Pancreas (tissue), 10 donors: Measurements from ENCODE around the gene TM9SF1. TPM values are rescaled to one million over a fixed set of nuclear protein-coding genes. Genes with fewer than 3 reads are reported as not detected.

Source experiments
- ATAC-seq, 4 donors: fragments of 200-7000 bp; cut with Tn5 transposase; one replicate each; pipeline versions ENCODE4 v1.8.0 to v1.9.1; 2020; ENCODE audit warnings: mild to moderate bottlenecking in 4 of 4, moderate library complexity in 4 of 4
- DNase-seq, 6 donors: peaks; one replicate each; pipeline ENCODE4 v3.0.0-alpha.2; 2020
- FAIRE-seq: peaks from 2 replicates; lab custom pipeline; 2012; peaks lifted over from hg19 to GRCh38; lab: Jason Lieb, UNC
- H3K27ac ChIP-seq, 4 donors: fragments of 200-600 bp; sonication (generic); 1 replicate in 3 of 4; 2 replicates in 1 of 4; pipeline versions ENCODE4 v1.5.0 to v1.8.0; 2020
- H3K27me3 ChIP-seq, 4 donors: fragments of 200-600 bp; one replicate each; pipeline ENCODE4 v1.8.0; 2021
- H3K36me3 ChIP-seq, 3 donors: fragments of 200-600 bp; sonication (generic) in 1 of 3; one replicate each; pipeline versions ENCODE4 v1.5.0 to v1.8.0; 2020 to 2021
- H3K4me1 ChIP-seq, 3 donors: fragments of 200-600 bp; one replicate each; pipeline ENCODE4 v1.8.0; 2021
- H3K4me3 ChIP-seq, 4 donors: fragments of 200-600 bp; sonication (generic) in 2 of 4; one replicate each; pipeline versions ENCODE4 v1.5.0 to v1.8.0; 2020 to 2021
- H3K9me3 ChIP-seq, 4 donors: fragments of 200-600 bp; one replicate each; pipeline ENCODE4 v1.8.0; 2021
- WGBS, 2 donors: extraction: QIAGEN DNeasy Blood & Tissue Kit; methylation state at CpG; one replicate each; pipeline ENCODE4 v1.1.7; 2013; 5-methylcytosine and 5-hydroxymethylcytosine counted together
- intact Hi-C, 3 donors: fragments of 100-400 bp; cut with DNase I; formaldehyde crosslinking; loops; one replicate each; pipeline versions ENCODE4 v1.11.1 to v1.14.2; 2022
- polyA plus RNA-seq, 2 donors: library from polyadenylated mRNA; stranded (reverse); fragments of 200-250 nt; gene quantifications; one replicate each; pipeline ENCODE4 v1.2.3, GENCODE V29; 2013
- total RNA-seq, 6 donors: library from RNA; stranded (reverse); fragmentation: NEBNext Ultra II Directional in 4 of 6; extraction: Animal tissue kit (Norgen Biotek cat#: 25700) in 4 of 6; gene quantifications; one replicate each; pipeline versions ENCODE4 v1.2.1 to v1.2.4, GENCODE V29; 2021 to 2023
- TF ChIP-seq, protein P1 (sequence below), 4 donors: fragments of 200-600 bp; sonication (generic) in 3 of 4; IDR thresholded peaks; one replicate each; pipeline versions ENCODE4 v1.5.0 to v1.8.0; 2021; ENCODE audit warnings: antibody characterized with exemption in 4 of 4
- donor health status: healthy with polysubstance abuse.
- donor health status: DM: no; HTN: no; CAD: no; lungs with moderate emphysema.
- donor health status: DM: no; HTN: no; CAD: no.
- donor health status: control.
- donor health status: control.
- donor health status: Bipolar disorder and iron deficiency.
- donor health status: DM: yes; HTN: yes; CAD: no.
- donor health status: DM: no; HTN: no; CAD: no.
- donor health status: DM: no; HTN: no; CAD: no.
- donor health status: DM: yes; HTN: yes; CAD: no.

Gene TM9SF1
- total and polyA plus RNA-seq, 8 donors = 20.5 to 46.8 (median 37.9) TPM

DNA sequence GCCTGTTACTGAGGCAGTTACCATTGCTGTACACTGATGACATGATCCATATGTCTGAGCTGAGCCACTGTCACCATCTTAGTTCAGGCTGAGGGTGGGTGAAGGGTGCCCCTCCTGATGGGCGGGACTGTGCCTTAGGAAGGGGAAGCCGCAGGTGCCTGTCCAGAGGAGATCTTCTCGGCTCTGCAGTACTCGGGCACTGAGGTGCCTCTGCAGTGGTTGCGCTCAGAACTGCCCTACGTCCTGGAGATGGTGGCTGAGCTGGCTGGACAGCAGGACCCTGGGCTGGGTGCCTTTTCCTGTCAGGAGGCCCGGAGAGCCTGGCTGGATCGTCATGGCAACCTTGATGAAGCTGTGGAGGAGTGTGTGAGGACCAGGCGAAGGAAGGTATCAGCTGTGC lies 44.2 kb downstream of the TM9SF1 start:
- DNase-seq (peak in 2 of 6 donors; percentile 40), ATAC-seq (no peak), FAIRE-seq (no peak)
- 85 to 86% methylated on average over 8 to 9 of the region's 9 CpGs for WGBS, 2 donors
- Histone ChIP-seq H3K36me3 (peaks cover 3 to 54% (median 35%) of the 10 kb centered on the region in 3 donors), H3K4me1 (peaks cover 0 to 7% (median 6%) of the 10 kb centered on the region in 3 donors), H3K9me3 (no peaks in the 10 kb centered on the region), H3K27ac (no peak overlapping the region), H3K27me3 (no peaks in the 10 kb centered on the region), H3K4me3 (no peak overlapping the region)
- TF ChIP-seq, protein P1, sequence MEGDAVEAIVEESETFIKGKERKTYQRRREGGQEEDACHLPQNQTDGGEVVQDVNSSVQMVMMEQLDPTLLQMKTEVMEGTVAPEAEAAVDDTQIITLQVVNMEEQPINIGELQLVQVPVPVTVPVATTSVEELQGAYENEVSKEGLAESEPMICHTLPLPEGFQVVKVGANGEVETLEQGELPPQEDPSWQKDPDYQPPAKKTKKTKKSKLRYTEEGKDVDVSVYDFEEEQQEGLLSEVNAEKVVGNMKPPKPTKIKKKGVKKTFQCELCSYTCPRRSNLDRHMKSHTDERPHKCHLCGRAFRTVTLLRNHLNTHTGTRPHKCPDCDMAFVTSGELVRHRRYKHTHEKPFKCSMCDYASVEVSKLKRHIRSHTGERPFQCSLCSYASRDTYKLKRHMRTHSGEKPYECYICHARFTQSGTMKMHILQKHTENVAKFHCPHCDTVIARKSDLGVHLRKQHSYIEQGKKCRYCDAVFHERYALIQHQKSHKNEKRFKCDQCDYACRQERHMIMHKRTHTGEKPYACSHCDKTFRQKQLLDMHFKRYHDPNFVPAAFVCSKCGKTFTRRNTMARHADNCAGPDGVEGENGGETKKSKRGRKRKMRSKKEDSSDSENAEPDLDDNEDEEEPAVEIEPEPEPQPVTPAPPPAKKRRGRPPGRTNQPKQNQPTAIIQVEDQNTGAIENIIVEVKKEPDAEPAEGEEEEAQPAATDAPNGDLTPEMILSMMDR (IDR thresholded peaks at IDR 0.05) = no peak
- intact Hi-C loops = no loop called here

DNA sequence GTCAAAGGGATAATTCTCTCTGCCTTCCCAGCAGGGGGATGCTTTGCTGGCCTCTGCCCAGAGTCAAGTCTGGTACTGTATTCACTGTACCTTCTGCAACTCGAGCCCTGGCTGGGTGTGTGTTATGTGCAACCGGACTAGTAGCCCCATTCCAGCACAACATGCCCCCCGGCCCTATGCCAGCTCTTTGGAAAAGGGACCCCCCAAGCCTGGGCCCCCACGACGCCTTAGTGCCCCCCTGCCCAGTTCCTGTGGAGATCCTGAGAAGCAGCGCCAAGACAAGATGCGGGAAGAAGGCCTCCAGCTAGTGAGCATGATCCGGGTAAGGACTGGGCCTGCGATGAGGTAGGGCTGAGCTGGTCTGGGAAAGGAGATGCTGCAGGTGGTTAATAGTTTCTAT lies 44.7 kb downstream of the TM9SF1 start:
- ATAC-seq (no peak), FAIRE-seq (no peak), DNase-seq (peak in 1 of 6 donors; percentile 60)
- H3K4me3 ChIP-seq = no peak overlapping the region
- intact Hi-C loops = no loop called here
- 87 to 91% methylated on average over 9 of the region's 9 CpGs for WGBS, 2 donors
- TF ChIP-seq, protein P1 (IDR thresholded peaks at IDR 0.05) = no peak
- no peak overlapping the region for H3K27ac ChIP-seq
- H3K9me3 ChIP-seq = no peaks in the 10 kb centered on the region
- H3K27me3 ChIP-seq = no peaks in the 10 kb centered on the region
- H3K36me3 ChIP-seq = peaks cover 3 to 50% (median 34%) of the 10 kb centered on the region in 3 donors
- H3K4me1 ChIP-seq = peaks cover 4 to 11% (median 10%) of the 10 kb centered on the region in 3 donors

DNA sequence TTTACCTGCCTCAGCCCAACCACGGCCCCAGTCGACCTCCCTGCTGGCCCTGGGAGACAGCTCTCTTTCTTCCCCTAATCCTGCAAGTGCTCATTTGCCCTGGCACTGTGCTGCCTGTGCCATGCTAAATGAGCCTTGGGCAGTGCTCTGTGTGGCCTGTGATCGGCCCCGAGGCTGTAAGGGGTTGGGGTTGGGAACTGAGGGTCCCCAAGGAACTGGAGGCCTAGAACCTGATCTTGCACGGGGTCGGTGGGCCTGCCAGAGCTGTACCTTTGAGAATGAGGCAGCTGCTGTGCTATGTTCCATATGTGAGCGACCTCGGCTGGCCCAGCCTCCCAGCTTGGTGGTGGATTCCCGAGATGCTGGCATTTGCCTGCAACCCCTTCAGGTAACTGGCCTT lies 45.2 kb downstream of the TM9SF1 start:
- Histone ChIP-seq H3K27me3 (no peaks in the 10 kb centered on the region), H3K4me3 (no peak overlapping the region), H3K27ac (no peak overlapping the region), H3K36me3 (peaks cover 0 to 45% (median 29%) of the 10 kb centered on the region in 3 donors), H3K9me3 (no peaks in the 10 kb centered on the region), H3K4me1 (peaks cover 8 to 16% (median 14%) of the 10 kb centered on the region in 3 donors)
- DNase-seq = peak in 1 of 6 donors; percentile 59
- 83 to 87% methylated on average over 9 of the region's 9 CpGs for WGBS, 2 donors
- FAIRE-seq = no peak
- TF ChIP-seq, protein P1 (IDR thresholded peaks at IDR 0.05) = no peak
- intact Hi-C loops = no loop called here
- ATAC-seq = no peak

DNA sequence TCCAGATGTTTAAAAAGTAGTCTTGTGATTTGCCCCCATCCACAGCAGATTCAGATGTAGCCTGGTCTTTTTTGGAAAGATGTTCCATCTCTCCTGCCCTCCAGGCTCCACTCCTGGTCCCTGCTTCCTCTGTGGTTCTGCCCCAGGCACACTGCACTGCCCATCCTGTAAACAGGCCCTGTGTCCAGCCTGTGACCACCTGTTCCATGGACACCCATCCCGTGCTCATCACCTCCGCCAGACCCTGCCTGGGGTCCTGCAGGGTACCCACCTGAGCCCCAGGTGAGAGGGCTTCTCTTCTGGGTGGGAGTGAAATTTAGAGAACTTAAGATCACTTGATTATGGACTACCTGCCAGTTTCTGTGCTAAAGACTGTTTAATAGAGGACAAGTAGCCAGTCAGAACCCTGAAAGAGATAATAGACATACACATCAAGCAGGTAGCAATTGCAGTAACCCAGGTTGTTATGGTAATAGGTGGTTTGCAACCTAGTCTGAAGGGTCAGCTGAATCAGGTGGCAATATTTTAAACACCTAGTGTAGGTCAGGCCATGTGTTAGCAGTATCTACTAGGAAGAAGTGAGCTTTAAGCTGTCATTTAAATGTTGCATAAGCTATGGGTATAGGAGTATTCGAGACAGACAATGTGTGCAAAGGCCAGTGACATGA lies 45.8 kb downstream of the TM9SF1 start:
- Histone ChIP-seq H3K4me1 (peaks cover 8 to 20% (median 14%) of the 10 kb centered on the region in 3 donors), H3K36me3 (peaks cover 0 to 39% (median 26%) of the 10 kb centered on the region in 3 donors), H3K4me3 (no peak overlapping the region), H3K9me3 (no peaks in the 10 kb centered on the region), H3K27ac (no peak overlapping the region), H3K27me3 (no peaks in the 10 kb centered on the region)
- intact Hi-C loops = no loop called here
- WGBS, 2 donors = 91 to 98% methylated on average over 3 of the region's 3 CpGs
- TF ChIP-seq, protein P1 (IDR thresholded peaks at IDR 0.05) = no peak
- ATAC-seq (no peak), DNase-seq (peak in 1 of 6 donors; percentile 51), FAIRE-seq (no peak)
